NCI-H510A (cell line): ENCODE results near the gene SRP72.
"Not testable (repeated sequence)": the region's sequence is repeated elsewhere in the genome, so short reads cannot be mapped to it uniquely, and the experiment has no call there.

Experiments used
- DNase-seq: peaks from one replicate; lab custom pipeline; 2025; lab: John Stamatoyannopoulos, UW

SRP72 gene

DNA sequence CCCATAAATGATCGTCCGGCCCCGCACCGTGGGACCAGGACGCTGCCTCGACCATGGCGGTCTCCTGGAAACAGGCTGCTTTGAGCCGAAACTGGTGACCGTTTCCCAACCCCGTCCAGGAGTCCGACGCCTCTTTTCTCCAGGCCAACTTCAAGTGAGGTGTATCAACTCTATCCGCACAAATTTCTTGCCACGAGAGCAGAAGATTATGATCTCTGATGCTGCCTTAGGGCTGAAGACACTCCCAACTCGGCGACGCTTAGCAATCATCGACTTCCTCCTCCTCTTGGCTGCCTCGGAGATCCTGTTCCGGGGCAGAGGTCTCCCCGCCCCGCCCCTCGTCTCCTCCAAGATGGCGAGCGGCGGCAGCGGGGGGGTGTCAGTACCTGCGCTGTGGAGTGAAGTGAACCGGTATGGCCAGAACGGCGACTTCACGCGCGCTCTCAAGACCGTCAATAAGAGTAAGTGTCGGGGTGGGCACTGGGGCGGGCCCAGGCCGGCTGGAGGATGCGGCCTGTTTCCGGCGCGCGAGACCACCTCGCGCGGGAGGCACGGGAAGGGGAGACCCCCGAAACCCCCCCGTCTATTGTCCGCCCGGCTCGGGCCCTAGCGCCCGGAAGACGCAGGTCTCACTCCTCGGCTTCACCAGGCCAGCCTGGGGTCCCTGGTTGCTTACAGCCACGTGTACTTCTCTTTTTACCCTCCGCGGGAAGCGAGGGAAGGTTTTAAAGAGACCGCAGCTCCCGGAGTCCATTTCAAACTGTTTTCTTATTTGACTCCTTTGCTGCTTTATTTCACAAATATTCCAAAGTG is at the start of gene SRP72:
TSS of gene SRP72 (plus strand) at position 334 of the 813 bp plus-strand sequence. CDS start at position 353, 19 bp downstream.
- peak; percentile 92 for DNase-seq

DNA sequence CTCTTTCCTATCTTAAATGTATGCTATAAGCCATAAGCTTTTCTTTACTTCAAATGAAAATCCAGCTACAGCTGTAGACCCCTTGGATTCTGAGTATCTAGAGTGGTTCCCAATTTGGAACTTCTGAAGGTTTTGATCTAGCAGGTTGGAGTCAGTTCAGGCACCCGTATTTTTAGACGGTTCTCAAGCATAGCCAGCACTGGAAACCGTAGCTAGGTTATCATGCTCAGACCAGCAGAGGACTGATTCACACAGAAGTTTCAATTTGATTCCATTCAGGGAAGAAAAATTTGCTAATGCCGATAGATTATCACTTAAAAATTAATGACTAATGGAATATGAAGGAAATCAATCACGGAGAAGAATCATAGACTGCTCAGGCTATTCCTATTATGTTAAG is 43.2 kb upstream of the SRP72 start:
- no peak for DNase-seq

DNA sequence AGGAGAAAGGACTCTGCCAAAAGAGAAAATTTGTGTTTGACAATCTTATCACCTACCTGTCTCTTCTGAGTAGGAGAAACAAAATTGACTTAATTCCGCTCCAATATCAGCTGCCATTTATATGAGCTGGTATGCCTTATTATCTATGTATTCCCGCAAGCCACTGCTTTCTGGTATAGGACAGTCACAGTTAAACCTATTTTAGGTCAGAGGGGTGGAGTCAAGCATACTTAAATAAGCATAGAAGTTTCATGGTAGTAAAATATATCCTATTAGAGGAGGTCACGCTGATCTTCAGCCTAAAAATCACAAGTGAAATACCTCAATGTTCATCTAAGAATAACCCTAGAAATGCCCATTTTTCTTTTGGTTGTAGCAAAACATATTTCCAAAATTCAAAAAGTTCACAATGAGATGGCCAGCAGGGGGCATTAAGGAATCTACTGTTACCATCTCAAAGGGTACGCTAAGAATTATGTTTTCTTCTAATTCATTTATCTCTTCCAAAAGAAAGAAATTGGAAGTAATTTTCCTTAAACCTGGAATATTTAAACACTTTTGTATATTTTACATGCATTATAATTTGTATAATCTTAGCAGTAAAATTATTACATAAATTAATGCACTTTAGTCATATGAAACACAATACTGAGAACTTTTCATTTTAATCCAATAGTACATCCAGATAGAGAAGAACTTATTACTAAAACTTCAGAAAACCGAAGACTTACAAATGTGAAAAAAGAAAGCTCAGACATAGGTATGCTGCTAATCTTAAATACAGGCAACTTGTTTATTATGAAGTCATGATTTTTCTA is 42.5 kb upstream of the SRP72 start:
- no peak for DNase-seq

- DNase-seq = no peak
These were observed 41.9 kb upstream of the SRP72 start for GRCh38 chr4:56425518-56425917.

- no peak for DNase-seq
These were observed 41.1 kb upstream of the SRP72 start for GRCh38 chr4:56426273-56426672.

GRCh38 chr4:56427179-56427578 is 40.2 kb upstream of the SRP72 start:
- no peak for DNase-seq

DNA sequence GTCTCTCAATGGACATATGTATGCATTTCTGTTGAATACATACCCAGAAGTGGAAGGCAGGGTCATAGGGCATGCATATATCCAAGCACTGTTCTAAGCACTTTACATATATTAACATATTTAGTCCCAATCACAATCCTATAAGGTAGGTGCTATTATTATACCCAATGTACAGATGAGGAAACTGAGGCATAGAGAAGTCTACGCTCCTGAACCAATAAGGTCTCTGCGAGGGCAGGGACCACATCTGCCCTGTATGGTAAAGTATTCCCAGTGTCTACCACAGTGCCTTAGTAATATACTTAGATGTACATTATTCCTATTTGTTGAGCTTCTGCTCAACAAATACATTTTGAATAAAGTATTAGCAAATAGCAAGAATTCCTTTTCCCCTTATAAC is 37.2 kb upstream of the SRP72 start:
- no peak for DNase-seq

GRCh38 chr4:56433280-56433679 is 34.1 kb upstream of the SRP72 start:
- no peak for DNase-seq

GRCh38 chr4:56434599-56435139 is 32.7 kb upstream of the SRP72 start:
- peak; percentile 82 for DNase-seq

GRCh38 chr4:56435140-56435926 is 32.1 kb upstream of the SRP72 start, which contains the start of gene PPAT:
PPAT (minus strand) TSS chr4:56435615; CDS start chr4:56435477, 138 bp downstream.
- DNase-seq = peak; percentile 97

DNA sequence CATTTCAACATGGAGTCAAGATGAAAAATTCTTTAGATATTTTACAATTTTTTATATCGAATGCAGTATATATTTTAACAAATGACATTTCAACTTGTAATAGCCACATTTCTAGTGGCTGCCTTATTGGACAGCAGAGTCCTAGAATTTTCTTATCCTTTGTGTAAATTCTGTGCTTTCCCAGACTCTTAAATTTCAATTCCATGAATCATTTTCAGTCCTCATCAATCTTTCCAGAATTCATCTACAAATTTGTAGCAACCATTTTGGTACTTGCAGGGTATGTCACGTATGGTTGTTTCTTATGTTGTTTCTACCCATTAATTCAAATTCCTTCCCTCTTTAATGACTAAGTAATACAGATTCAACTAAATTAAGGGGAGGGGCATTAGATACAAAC is 28.7 kb upstream of the SRP72 start:
- no peak for DNase-seq

DNA sequence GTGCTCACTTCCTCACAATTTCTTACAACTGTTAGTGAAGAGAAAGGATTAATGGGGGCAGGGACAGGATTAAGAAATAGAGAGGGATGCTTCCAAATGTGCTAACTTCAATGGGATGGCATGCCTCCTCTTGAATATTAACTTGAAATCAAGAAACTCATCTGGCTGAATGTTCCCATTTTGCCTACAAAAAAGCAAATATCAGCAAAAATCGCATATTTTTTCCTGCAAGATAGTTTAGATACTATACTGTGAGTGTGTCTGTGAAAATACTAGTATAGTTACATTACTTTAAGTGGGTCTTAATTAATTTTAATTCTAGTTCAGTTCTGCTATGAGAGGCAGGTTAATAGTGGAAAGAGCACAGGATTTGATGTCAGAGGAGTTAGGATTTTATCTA is 26.4 kb upstream of the SRP72 start:
- no peak for DNase-seq

DNA sequence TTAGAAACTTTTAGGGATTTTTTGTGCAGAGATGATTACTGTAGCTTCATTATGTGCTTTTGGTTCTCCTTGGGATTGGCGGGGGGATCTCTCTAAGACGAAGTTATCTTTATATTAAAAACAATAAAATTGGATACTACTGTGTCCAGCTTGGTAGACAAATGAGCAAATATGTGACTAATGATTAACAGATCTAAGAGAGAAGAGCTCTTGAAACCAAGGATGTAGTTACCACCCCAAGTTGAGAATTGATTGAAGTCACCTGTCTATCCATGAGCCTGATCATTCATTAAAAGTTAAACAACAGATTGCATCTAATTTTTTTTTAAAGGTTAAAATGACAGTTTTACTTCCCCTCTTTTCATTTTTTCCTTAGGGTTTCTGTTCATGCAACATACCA is 22.7 kb upstream of the SRP72 start:
- no peak for DNase-seq

DNA sequence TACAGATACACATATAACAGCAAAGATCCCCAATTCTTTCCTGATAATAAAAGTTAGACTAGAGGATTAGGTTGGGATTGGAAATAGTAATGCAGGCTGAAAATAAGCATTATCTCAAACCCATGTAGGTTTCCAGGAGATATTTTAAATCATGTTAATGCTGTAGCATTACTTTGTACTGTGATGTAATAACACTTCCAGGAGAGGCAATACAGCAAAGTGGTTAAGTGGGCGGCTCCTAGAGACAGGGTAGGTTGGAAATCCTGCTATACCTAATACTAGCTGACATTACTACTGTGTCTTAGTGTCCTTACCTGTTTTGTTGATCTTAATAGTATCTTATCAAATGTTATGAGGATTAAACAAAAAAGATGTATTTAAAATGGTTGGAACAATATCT is 21.7 kb upstream of the SRP72 start:
- no peak for DNase-seq

- no peak for DNase-seq
These were observed 19.1 kb upstream of the SRP72 start for GRCh38 chr4:56448301-56448700.

GRCh38 chr4:56449475-56449874 is 17.9 kb upstream of the SRP72 start:
- not testable (repeated sequence) for DNase-seq

- DNase-seq = no peak
These were observed 17.1 kb upstream of the SRP72 start for GRCh38 chr4:56450342-56450741.

DNA sequence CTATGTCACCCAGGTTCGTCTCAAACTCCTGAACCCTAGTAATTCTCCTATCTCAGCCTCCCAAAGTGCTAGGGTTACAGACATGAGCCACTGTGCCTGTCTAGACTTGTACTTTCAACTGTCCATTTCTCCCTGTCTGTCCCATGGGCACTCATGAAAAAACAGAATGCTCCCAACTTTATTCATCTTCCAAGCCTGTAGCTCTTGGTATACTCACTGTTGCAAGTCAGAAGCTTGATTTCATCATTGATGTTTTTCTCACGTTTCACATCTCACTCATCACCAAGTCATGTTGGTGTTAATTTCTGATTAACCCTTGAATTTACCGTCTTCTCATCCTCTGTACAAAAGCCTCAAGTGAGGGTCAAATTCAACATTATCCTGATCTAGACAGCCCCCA is 7.3 kb upstream of the SRP72 start:
- no peak for DNase-seq

DNA sequence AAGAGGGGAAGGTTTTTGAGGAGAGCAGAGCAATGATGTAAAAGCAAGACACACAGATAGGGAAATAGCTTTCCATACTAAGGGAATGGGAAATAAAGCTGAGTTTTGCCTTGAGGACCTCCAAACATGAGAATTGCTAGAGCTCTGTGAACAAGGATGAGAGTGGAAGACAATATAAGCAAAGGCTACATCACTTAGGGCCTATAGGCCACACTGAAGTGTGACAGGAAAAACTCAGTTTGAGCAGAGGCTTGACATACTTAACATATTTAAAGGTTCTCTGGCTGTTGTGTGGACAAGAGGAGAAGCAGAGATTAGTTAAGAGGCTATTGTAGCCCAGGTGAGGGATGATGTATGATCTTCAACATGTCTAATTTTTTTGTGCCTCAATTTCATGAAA is 5.3 kb upstream of the SRP72 start:
- DNase-seq = no peak

DNA sequence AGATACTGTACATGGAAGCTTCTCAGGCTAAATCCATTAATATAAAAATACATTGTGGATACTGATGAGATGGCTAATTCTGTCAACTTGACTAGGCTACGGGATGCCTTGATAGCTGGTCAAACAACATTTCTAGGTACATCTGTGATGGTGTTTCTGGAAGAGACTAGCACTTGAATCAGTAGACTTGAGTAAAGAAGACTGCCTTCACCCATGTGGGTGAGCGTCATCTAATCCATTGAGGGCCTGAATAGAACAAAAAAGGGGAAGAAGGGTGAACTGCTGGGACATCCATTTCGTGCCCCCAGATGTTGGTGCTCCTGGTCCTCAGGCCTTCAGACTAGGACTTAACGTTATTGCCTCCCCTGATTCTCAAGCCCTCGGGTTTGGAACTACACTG is 3.7 kb upstream of the SRP72 start:
- no peak for DNase-seq

DNA sequence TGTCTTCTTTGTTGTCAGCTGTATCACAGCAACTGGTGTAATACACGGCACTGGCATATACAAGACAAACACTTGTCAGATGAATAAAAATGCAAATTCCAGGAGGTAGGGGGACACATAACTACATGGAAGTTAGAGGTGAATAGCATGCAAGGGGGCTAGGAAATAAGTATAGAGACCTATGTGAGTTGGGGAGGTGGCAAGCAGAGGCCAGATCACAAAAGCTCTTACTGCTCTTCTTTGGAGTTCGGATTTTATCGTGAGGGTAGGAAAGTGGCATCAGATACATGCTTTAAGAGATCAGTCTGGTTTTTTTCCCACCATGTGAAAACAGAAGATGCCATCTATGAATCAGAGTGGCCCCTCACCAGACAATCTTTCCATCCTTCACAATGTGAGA is 2.8 kb upstream of the SRP72 start:
- DNase-seq = no peak
